ENCODE data around the gene MPP3.

The MPP3 gene

GRCh38 chr17:43767053-43767712 is 65.8 kb downstream of the MPP3 start:
- in situ Hi-C loops (cut with HindIII; ENCODE audit: low sequenced_read_pairs), result no loop called here
- TF ChIP-seq, protein P1, sequence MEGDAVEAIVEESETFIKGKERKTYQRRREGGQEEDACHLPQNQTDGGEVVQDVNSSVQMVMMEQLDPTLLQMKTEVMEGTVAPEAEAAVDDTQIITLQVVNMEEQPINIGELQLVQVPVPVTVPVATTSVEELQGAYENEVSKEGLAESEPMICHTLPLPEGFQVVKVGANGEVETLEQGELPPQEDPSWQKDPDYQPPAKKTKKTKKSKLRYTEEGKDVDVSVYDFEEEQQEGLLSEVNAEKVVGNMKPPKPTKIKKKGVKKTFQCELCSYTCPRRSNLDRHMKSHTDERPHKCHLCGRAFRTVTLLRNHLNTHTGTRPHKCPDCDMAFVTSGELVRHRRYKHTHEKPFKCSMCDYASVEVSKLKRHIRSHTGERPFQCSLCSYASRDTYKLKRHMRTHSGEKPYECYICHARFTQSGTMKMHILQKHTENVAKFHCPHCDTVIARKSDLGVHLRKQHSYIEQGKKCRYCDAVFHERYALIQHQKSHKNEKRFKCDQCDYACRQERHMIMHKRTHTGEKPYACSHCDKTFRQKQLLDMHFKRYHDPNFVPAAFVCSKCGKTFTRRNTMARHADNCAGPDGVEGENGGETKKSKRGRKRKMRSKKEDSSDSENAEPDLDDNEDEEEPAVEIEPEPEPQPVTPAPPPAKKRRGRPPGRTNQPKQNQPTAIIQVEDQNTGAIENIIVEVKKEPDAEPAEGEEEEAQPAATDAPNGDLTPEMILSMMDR (IDR thresholded peaks at IDR 0.05; ENCODE audit: low read depth, low read length, missing control alignments), result no peak
- H3K4me3 ChIP-seq (ENCODE audit: low read depth, low read length), result no peak overlapping the region
- no peak for DNase-seq (ENCODE audit: low read depth)

DNA sequence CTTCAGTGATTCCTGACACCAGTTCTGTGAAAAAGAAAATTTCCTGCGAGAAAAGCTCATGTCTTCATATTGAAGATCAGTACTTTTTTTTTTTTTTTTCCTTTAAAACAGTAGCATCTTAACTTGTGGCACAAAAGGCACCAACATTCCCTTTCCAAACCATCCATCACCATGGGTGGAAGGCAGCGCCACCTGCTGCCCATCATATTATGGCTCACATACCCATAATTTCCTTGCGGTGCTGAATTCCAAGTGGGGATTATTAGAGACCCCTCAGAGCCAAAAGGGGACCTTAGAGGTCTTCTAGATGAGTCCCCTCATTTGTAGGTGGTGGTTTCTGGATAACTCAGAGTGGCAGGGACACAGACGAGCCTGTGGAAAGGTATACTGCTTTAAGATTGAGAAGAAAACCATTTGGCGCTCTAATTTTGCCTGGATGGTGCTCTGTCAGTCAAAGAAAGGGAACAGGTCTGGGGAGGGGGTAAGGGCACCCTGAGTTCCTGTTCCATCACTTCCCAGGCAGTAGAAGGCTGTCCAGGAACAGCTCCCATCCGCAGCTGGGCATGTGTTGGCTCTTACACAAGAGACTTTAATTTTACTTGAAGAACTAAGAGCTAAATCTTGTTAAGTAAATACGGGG is 66.4 kb downstream of the MPP3 start:
- in situ Hi-C loops (cut with HindIII; ENCODE audit: low sequenced_read_pairs), result no loop called here
- no peak for DNase-seq (ENCODE audit: low read depth)
- H3K4me3 ChIP-seq (ENCODE audit: low read depth, low read length), result no peak overlapping the region
- TF ChIP-seq, protein P1 (IDR thresholded peaks at IDR 0.05; ENCODE audit: low read depth, low read length, missing control alignments), result peak; percentile 88

DNA sequence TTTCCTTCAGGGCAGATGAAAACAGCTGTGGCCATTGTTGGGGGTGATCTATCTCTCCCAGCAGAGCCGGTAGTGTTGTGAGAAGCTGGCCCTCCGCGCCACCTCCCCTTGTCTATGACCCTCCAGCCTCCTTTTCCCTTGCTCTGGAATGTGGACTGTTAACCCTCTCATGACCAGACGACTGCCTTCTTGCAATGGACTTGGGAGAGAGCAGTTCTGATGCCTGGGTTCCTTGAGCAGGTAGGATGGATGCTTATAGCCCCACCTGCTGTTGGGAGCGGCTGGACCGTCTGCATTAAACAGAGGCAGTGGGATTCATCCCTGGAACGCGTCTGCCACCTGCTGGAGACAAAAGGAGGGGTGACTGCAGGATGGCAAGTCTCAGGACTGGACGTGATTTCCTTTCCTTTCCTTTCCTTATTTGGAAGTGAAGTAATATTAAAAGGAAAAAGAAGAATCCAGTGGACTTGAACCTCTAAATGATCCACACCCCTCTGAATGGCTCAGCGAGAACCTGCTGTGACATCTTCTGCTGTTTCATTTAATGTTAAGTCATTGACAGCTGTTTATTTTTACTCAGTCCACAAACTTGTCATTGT is 72.6 kb downstream of the MPP3 start:
- TF ChIP-seq, protein P1 (IDR thresholded peaks at IDR 0.05; ENCODE audit: low read depth, low read length, missing control alignments), result peak; percentile 98
- in situ Hi-C loops (cut with HindIII; ENCODE audit: low sequenced_read_pairs), result no loop called here
- H3K4me3 ChIP-seq (ENCODE audit: low read depth, low read length), result no peak overlapping the region
- DNase-seq (ENCODE audit: low read depth), result peak; percentile 91

- in situ Hi-C loops (cut with HindIII; ENCODE audit: low sequenced_read_pairs), result loop anchor here (10.0 kb wide), 1 partner anchor 175 kb away; no protein-coding TSS in a partner anchor
- TF ChIP-seq, protein P1 (IDR thresholded peaks at IDR 0.05; ENCODE audit: low read depth, low read length, missing control alignments), result no peak
- DNase-seq (ENCODE audit: low read depth), result no peak
- H3K4me3 ChIP-seq (ENCODE audit: low read depth, low read length), result no peak overlapping the region
Observed at GRCh38 chr17:43759836-43760235, 73.1 kb downstream of the MPP3 start.

GRCh38 chr17:43758497-43759174 is 74.3 kb downstream of the MPP3 start, which contains the start of gene SOST:
SOST (minus strand) TSS chr17:43758791; CDS start chr17:43758741, 50 bp downstream.
- no peak for DNase-seq (ENCODE audit: low read depth)
- in situ Hi-C loops (cut with HindIII; ENCODE audit: low sequenced_read_pairs), result loop anchor here (10.0 kb wide), 1 partner anchor 174 kb away; no protein-coding TSS in a partner anchor
- no peak within 1 kb of the TSS for H3K4me3 ChIP-seq (ENCODE audit: low read depth, low read length)
- TF ChIP-seq, protein P1 (IDR thresholded peaks at IDR 0.05; ENCODE audit: low read depth, low read length, missing control alignments), result no peak

- TF ChIP-seq, protein P1 (IDR thresholded peaks at IDR 0.05; ENCODE audit: low read depth, low read length, missing control alignments), result no peak
- H3K4me3 ChIP-seq (ENCODE audit: low read depth, low read length), result no peak overlapping the region
- DNase-seq (ENCODE audit: low read depth), result no peak
- in situ Hi-C loops (cut with HindIII; ENCODE audit: low sequenced_read_pairs), result loop anchor here (10.0 kb wide), 1 partner anchor 173 kb away; no protein-coding TSS in a partner anchor
Observed at GRCh38 chr17:43758086-43758485, 74.9 kb downstream of the MPP3 start.

Measured in astrocyte of the cerebellum (primary cell).